Panc1 (cell line): ENCODE data around the gene CSNK1G2. TPM values are rescaled to one million over a fixed set of nuclear protein-coding genes. Genes with fewer than 3 reads are reported as not detected.

ENCODE experiments used
- ATAC-seq: fragments of 200-7000 bp; cut with Tn5 transposase; 2 replicates; pipeline ENCODE4 v1.9.1; 2020; ENCODE audit warnings: mild to moderate bottlenecking, moderate library complexity
- BruUV-seq: library from RNA; stranded (reverse); fragments of 400-500 nt; replicated peaks from 2 replicates; lab custom pipeline; 2021; lab: Mats Ljungman, UMichigan
- CTCF ChIA-PET: fragments of 300-600 bp; sonication (Branson Sonifier 250); formaldehyde crosslinking; loops from one replicate; lab custom pipeline; 2022; ENCODE audit warnings: antibody characterized with exemption; lab: Charles Lee
- POLR2A ChIA-PET: fragments of 300-600 bp; sonication (Branson Sonifier 250); formaldehyde crosslinking; loops from one replicate; lab custom pipeline; 2022; ENCODE audit warnings: antibody characterized with exemption; lab: Charles Lee
- DNase-seq: peaks from one replicate; pipeline ENCODE4 v3.0.0-alpha.2; 2010; ENCODE audit warnings: low read depth, low spot score
- H3K27ac ChIP-seq: 2 replicates; pipeline ENCODE4 v1.5.1; 2011; ENCODE audit warnings: mild to moderate bottlenecking, low read length, inconsistent platforms
- H3K27me3 ChIP-seq: fragments of 200-500 bp; sonication (Bioruptor generic); 2 replicates; pipeline ENCODE4 v1.6.0; 2014; ENCODE audit warnings: low read length, inconsistent platforms; ENCODE audit not compliant: control insufficient read depth, insufficient read depth
- H3K36me3 ChIP-seq: fragments of 200-500 bp; sonication (Bioruptor generic); 2 replicates; pipeline ENCODE4 v1.5.1; 2014; ENCODE audit warnings: inconsistent platforms, mild to moderate bottlenecking, low read length, moderate library complexity; ENCODE audit not compliant: control insufficient read depth, insufficient read depth
- H3K4me1 ChIP-seq: 2 replicates; pipeline ENCODE4 v1.5.1; 2011; ENCODE audit warnings: inconsistent platforms, mild to moderate bottlenecking, low read length, moderate library complexity; ENCODE audit not compliant: control insufficient read depth, insufficient read depth
- H3K4me3 ChIP-seq, 2 experiments: 2 replicates each; pipeline ENCODE4 v1.5.1; 2011 to 2012; ENCODE audit warnings: low read depth in 2 of 2, low read length in 2 of 2, mild to moderate bottlenecking in 2 of 2, inconsistent platforms in 1 of 2, moderate library complexity in 1 of 2
- H3K9me3 ChIP-seq: fragments of 200-500 bp; sonication (Bioruptor generic); 2 replicates; pipeline ENCODE4 v1.5.1; 2014; ENCODE audit warnings: low read depth, mild to moderate bottlenecking, inconsistent platforms, low read length, moderate library complexity; ENCODE audit not compliant: control insufficient read depth, insufficient read depth
- POLR2AphosphoS5 ChIP-seq: IDR thresholded peaks from 2 replicates; pipeline ENCODE4 v1.6.1; 2012; ENCODE audit warnings: mild to moderate bottlenecking, low read depth, low read length, moderate library complexity
- SIN3A ChIP-seq: IDR thresholded peaks from 2 replicates; pipeline ENCODE4 v1.6.1; 2012; ENCODE audit warnings: low read depth, mild to moderate bottlenecking, low read length, moderate library complexity, borderline replicate concordance; ENCODE audit not compliant: insufficient read depth
- TCF7L2 ChIP-seq: IDR thresholded peaks from 2 replicates; pipeline ENCODE4 v1.6.1; 2011; ENCODE audit warnings: mild to moderate bottlenecking, low read depth, low read length, inconsistent platforms
- in situ Hi-C: cut with HindIII; loops from 2 replicates; pipeline ENCODE4 v1.10.0; 2016; ENCODE audit warnings: low sequenced_read_pairs, low pct_unique_long_range_greater_than_20kb
- intact Hi-C: fragments of 100-400 bp; cut with micrococcal nuclease; formaldehyde crosslinking; loops from one replicate; pipeline ENCODE4 v1.10.0; 2022; ENCODE audit not compliant: unreplicated experiment
- total RNA-seq: library from RNA; stranded (reverse); gene quantifications from one replicate; pipeline ENCODE4 v1.2.1, GENCODE V29; 2021; ENCODE audit not compliant: unreplicated experiment
- TF ChIP-seq, protein P1 (sequence below): fragments of 450-650 bp; IDR thresholded peaks from 2 replicates; pipeline ENCODE4 v1.5.1; 2017; ENCODE audit warnings: mild to moderate bottlenecking
- TF ChIP-seq, protein P2 (sequence below), 2 experiments: IDR thresholded peaks; 2 replicates each; pipeline ENCODE4 v1.6.1; 2011 to 2012; ENCODE audit warnings: low read depth in 2 of 2, control low read depth in 1 of 2, low read length in 1 of 2, mild to moderate bottlenecking in 1 of 2, moderate library complexity in 1 of 2; ENCODE audit not compliant: insufficient read depth in 1 of 2

CSNK1G2 gene
- total RNA-seq, 1 experiment from 2014 or later, result 65.8 TPM

DNA sequence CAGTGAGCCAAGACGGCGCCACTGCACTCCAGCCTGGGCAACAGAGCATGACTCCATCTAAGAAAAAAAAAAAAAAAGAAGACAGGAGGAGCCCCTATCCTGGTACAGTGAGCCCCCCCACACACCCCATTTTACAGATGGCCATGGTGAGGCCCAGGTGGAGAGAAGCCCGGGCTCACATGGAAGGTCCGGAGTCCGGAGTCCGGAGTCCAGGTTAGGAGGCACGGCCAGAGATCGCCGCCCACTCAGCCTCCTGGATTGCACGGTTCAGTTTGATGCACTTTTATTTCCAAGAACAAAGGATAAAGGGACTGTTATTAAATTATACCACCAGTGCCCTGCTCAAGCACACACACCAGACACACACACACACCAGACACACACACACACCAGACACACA lies 85.8 kb downstream of the CSNK1G2 start:
- H3K9me3 ChIP-seq, result no peaks in the 10 kb centered on the region
- TF ChIP-seq, protein P1, sequence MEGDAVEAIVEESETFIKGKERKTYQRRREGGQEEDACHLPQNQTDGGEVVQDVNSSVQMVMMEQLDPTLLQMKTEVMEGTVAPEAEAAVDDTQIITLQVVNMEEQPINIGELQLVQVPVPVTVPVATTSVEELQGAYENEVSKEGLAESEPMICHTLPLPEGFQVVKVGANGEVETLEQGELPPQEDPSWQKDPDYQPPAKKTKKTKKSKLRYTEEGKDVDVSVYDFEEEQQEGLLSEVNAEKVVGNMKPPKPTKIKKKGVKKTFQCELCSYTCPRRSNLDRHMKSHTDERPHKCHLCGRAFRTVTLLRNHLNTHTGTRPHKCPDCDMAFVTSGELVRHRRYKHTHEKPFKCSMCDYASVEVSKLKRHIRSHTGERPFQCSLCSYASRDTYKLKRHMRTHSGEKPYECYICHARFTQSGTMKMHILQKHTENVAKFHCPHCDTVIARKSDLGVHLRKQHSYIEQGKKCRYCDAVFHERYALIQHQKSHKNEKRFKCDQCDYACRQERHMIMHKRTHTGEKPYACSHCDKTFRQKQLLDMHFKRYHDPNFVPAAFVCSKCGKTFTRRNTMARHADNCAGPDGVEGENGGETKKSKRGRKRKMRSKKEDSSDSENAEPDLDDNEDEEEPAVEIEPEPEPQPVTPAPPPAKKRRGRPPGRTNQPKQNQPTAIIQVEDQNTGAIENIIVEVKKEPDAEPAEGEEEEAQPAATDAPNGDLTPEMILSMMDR, result no peak
- TF ChIP-seq SIN3A, result no peak
- TF ChIP-seq POLR2AphosphoS5, result no peak
- TF ChIP-seq, protein P2, sequence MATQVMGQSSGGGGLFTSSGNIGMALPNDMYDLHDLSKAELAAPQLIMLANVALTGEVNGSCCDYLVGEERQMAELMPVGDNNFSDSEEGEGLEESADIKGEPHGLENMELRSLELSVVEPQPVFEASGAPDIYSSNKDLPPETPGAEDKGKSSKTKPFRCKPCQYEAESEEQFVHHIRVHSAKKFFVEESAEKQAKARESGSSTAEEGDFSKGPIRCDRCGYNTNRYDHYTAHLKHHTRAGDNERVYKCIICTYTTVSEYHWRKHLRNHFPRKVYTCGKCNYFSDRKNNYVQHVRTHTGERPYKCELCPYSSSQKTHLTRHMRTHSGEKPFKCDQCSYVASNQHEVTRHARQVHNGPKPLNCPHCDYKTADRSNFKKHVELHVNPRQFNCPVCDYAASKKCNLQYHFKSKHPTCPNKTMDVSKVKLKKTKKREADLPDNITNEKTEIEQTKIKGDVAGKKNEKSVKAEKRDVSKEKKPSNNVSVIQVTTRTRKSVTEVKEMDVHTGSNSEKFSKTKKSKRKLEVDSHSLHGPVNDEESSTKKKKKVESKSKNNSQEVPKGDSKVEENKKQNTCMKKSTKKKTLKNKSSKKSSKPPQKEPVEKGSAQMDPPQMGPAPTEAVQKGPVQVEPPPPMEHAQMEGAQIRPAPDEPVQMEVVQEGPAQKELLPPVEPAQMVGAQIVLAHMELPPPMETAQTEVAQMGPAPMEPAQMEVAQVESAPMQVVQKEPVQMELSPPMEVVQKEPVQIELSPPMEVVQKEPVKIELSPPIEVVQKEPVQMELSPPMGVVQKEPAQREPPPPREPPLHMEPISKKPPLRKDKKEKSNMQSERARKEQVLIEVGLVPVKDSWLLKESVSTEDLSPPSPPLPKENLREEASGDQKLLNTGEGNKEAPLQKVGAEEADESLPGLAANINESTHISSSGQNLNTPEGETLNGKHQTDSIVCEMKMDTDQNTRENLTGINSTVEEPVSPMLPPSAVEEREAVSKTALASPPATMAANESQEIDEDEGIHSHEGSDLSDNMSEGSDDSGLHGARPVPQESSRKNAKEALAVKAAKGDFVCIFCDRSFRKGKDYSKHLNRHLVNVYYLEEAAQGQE (IDR thresholded peaks at IDR 0.05; ENCODE audit: insufficient read depth in 1 of 2, low read depth in 2 of 2, low read length in 1 of 2), result no peak
- TF ChIP-seq TCF7L2, result no peak
- no peaks in the 10 kb centered on the region for H3K36me3 ChIP-seq
- no peak overlapping the region for H3K27ac ChIP-seq
- H3K27me3 ChIP-seq, result no peaks in the 10 kb centered on the region
- in situ Hi-C loops (no loop called here), intact Hi-C loops (no loop called here)
- no TSS peak for BruUV-seq
- POLR2A ChIA-PET, result interaction anchor here (0.7 kb wide), 1 partner anchor 31 kb away, joined by 3 read pairs; no protein-coding TSS in a partner anchor
- H3K4me3 ChIP-seq, result no peak overlapping the region
- 0 out of 2 replicates have a peak, but pooled peaks cover 3% of the 10 kb centered on the region for H3K4me1 ChIP-seq
- DNase-seq, result no peak
- CTCF ChIA-PET, result no interaction called here
- ATAC-seq, result no peak

DNA sequence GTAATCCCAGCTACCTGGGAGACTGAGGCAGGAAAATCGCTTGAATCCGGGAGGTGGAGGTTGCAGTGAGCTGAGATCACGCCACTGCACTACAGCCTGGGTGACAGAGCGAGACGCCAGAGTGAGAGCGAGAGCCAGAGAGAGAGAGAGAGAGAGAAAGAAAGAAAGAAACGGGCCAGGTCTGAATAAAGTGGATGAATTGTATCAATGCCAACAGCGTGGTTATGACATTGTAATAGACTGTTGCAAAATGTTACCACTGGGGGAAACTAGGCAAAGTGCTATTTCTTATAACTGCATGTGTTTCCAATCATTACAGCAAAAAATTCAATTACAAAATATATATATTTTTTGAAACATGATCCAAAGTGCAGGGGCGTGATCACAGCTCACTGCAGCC lies 86.4 kb downstream of the CSNK1G2 start:
- Histone ChIP-seq H3K27ac (no peak overlapping the region), H3K36me3 (no peaks in the 10 kb centered on the region), H3K9me3 (no peaks in the 10 kb centered on the region), H3K4me1 (peaks cover 7% of the 10 kb centered on the region), H3K27me3 (no peaks in the 10 kb centered on the region), H3K4me3 (no peak overlapping the region)
- ChIA-PET CTCF (no interaction called here), POLR2A (interaction anchor here (0.7 kb wide), 1 partner anchor 31 kb away, joined by 3 read pairs; no protein-coding TSS in a partner anchor)
- no TSS peak for BruUV-seq
- no peak for ATAC-seq
- intact Hi-C loops, result no loop called here
- TF ChIP-seq, protein P1, result no peak
- no peak for TF ChIP-seq TCF7L2
- TF ChIP-seq POLR2AphosphoS5, result no peak
- TF ChIP-seq SIN3A, result no peak
- TF ChIP-seq, protein P2 (IDR thresholded peaks at IDR 0.05; ENCODE audit: insufficient read depth in 1 of 2, low read depth in 2 of 2, low read length in 1 of 2), result no peak
- in situ Hi-C loops, result no loop called here
- no peak for DNase-seq

Other genes with a start within 250 kb of the CSNK1G2 start
- gene ONECUT3, start 187.7 kb upstream of the CSNK1G2 start, total RNA-seq, result 16.5 TPM
- 67.7 TPM for gene ATP8B3, start 128.9 kb upstream of the CSNK1G2 start, total RNA-seq
- 52.1 TPM for gene REXO1, start 92.7 kb upstream of the CSNK1G2 start, total RNA-seq
- 79.3 TPM for gene KLF16, start 77.6 kb upstream of the CSNK1G2 start, total RNA-seq
- gene ABHD17A, start 55.7 kb upstream of the CSNK1G2 start, total RNA-seq, result 57.1 TPM
- gene ADAT3, start 35.8 kb upstream of the CSNK1G2 start, total RNA-seq, result 8.9 TPM
- gene SCAMP4, start 35.8 kb upstream of the CSNK1G2 start, total RNA-seq, result 98.4 TPM
- 59.6 TPM for gene BTBD2, start 74.5 kb downstream of the CSNK1G2 start, total RNA-seq
- gene MKNK2, start 110.1 kb downstream of the CSNK1G2 start, total RNA-seq, result 240 TPM
- 36.3 TPM for gene MOB3A, start 155.2 kb downstream of the CSNK1G2 start, total RNA-seq
- 5.4 TPM for gene IZUMO4, start 155.7 kb downstream of the CSNK1G2 start, total RNA-seq
- 167 TPM for gene AP3D1, start 210.4 kb downstream of the CSNK1G2 start, total RNA-seq
- 27.3 TPM for gene DOT1L, start 222.8 kb downstream of the CSNK1G2 start, total RNA-seq